B cell (primary cell): ENCODE data around the gene ADRM1. TPM values are rescaled to one million over a fixed set of nuclear protein-coding genes. Genes with fewer than 3 reads are reported as not detected.

ENCODE experiments used
- ATAC-seq: fragments of 200-7000 bp; cut with Tn5 transposase; one replicate; pipeline ENCODE4 v1.10.0; 2021; ENCODE audit warnings: low read depth, mild to moderate bottlenecking, moderate number of reproducible peaks, moderate library complexity
- CTCF ChIA-PET: fragments of 350-600 bp; sonication (Branson Sonifier 250); formaldehyde crosslinking; loops from one replicate; lab custom pipeline; 2021; ENCODE audit warnings: antibody characterized with exemption, inconsistent platforms; lab: Charles Lee
- POLR2A ChIA-PET: fragments of 350-600 bp; sonication (Branson Sonifier 250); formaldehyde crosslinking; loops from one replicate; lab custom pipeline; 2021; ENCODE audit warnings: antibody characterized with exemption; lab: Charles Lee
- DNase-seq: peaks from one replicate; pipeline ENCODE4 v3.0.0; 2013
- H2AFZ ChIP-seq: 2 replicates; pipeline ENCODE4 v1.6.1; 2012; ENCODE audit warnings: mild to moderate bottlenecking, low read depth, low read length; ENCODE audit not compliant: insufficient read depth, poor library complexity, severe bottlenecking
- H3K27ac ChIP-seq, 2 donors: 1 replicate in 1 of 2; 2 replicates in 1 of 2; pipeline ENCODE4 v1.5.1; 2012 to 2013; ENCODE audit warnings: low read length in 2 of 2, mild to moderate bottlenecking in 2 of 2, moderate library complexity in 1 of 2
- H3K27me3 ChIP-seq, 4 experiments: fragments of 200-600 bp in 1 of 4; sonication (generic) in 1 of 4; replicated peaks in 1 of 4; 1 replicate in 2 of 4; 2 replicates in 2 of 4; pipeline versions ENCODE4 v1.6.1 to v1.7.0; 2013 to 2016; ENCODE audit warnings: low read length in 3 of 4, mild to moderate bottlenecking in 2 of 4, mixed read lengths in 1 of 4, moderate library complexity in 1 of 4; ENCODE audit not compliant: insufficient read depth in 4 of 4, control insufficient read depth in 3 of 4; ENCODE audit errors: control extremely low read depth in 1 of 4
- H3K36me3 ChIP-seq, 2 experiments: replicated peaks in 1 of 2; 1 replicate in 1 of 2; 2 replicates in 1 of 2; pipeline versions ENCODE4 v1.6.1 to v1.7.1; 2013; ENCODE audit warnings: low read length in 1 of 2; ENCODE audit not compliant: insufficient read depth in 2 of 2, control insufficient read depth in 1 of 2; ENCODE audit errors: control extremely low read depth in 1 of 2, extremely low read depth in 1 of 2
- H3K4me1 ChIP-seq, 2 donors: fragments of 200-600 bp in 1 of 2; sonication (generic) in 1 of 2; 1 replicate in 1 of 2; 2 replicates in 1 of 2; pipeline versions ENCODE4 v1.5.1 to v1.6.1; 2013 to 2017; ENCODE audit warnings: low read length in 2 of 2; ENCODE audit not compliant: control insufficient read depth in 2 of 2, insufficient read depth in 2 of 2
- H3K4me2 ChIP-seq: replicated peaks from 2 replicates; pipeline ENCODE3; 2012; ENCODE audit warnings: mild to moderate bottlenecking, low read depth, low read length; ENCODE audit not compliant: poor library complexity, severe bottlenecking
- H3K4me3 ChIP-seq, 5 experiments: fragments of 200-600 bp in 1 of 5; sonication (generic) in 1 of 5; 1 replicate in 3 of 5; 2 replicates in 2 of 5; pipeline versions ENCODE4 v1.5.1 to v1.7.0; 2011 to 2016; ENCODE audit warnings: low read length in 4 of 5, mild to moderate bottlenecking in 4 of 5, low read depth in 2 of 5, control low read depth in 1 of 5, moderate library complexity in 1 of 5; ENCODE audit not compliant: insufficient read depth in 1 of 5; ENCODE audit errors: control extremely low read depth in 1 of 5, extremely low read depth in 1 of 5
- H3K79me2 ChIP-seq: fragments of 200-600 bp; sonication (generic); one replicate; pipeline ENCODE4 v1.6.0; 2016; ENCODE audit warnings: low read length; ENCODE audit not compliant: control insufficient read depth, insufficient read depth
- H3K9ac ChIP-seq: fragments of 200-600 bp; sonication (generic); 2 replicates; pipeline ENCODE4 v1.6.1; 2017; ENCODE audit warnings: mild to moderate bottlenecking, low read length, moderate library complexity
- H3K9me3 ChIP-seq, 3 donors: one replicate each; pipeline versions ENCODE4 v1.6.1 to v1.7.1; 2013; ENCODE audit warnings: low read length in 2 of 3; ENCODE audit not compliant: control insufficient read depth in 2 of 3, insufficient read depth in 1 of 3; ENCODE audit errors: control extremely low read depth in 1 of 3
- H4K20me1 ChIP-seq: 2 replicates; pipeline ENCODE4 v1.6.0; 2012; ENCODE audit warnings: mild to moderate bottlenecking, low read length; ENCODE audit not compliant: insufficient read depth, control insufficient read depth, poor library complexity, severe bottlenecking
- H3K27ac Mint-ChIP-seq: one replicate; pipeline ENCODE4 v1.8.0; 2021; ENCODE audit warnings: mixed read lengths
- H3K27me3 Mint-ChIP-seq: one replicate; pipeline ENCODE4 v1.8.0; 2021; ENCODE audit warnings: mixed read lengths
- H3K4me1 Mint-ChIP-seq: one replicate; pipeline ENCODE4 v1.8.0; 2021; ENCODE audit warnings: mixed read lengths
- H3K4me3 Mint-ChIP-seq: one replicate; pipeline ENCODE4 v1.8.0; 2021; ENCODE audit warnings: mixed read lengths
- H3K9me3 Mint-ChIP-seq: one replicate; pipeline ENCODE4 v1.8.0; 2022; ENCODE audit warnings: mixed read lengths; ENCODE audit not compliant: insufficient read depth
- CTCF ChIP-seq: fragments of 200-600 bp; IDR thresholded peaks from one replicate; pipeline ENCODE4 v1.8.0; 2022; ENCODE audit warnings: antibody characterized with exemption, mild to moderate bottlenecking
- EZH2 ChIP-seq: IDR thresholded peaks from 2 replicates; pipeline ENCODE4 v1.6.1; 2012; ENCODE audit warnings: borderline replicate concordance, low read depth, mild to moderate bottlenecking, moderate library complexity, low read length; ENCODE audit not compliant: insufficient read depth, poor library complexity, severe bottlenecking
- WGBS: methylation state at CpG from one replicate; pipeline ENCODE4 v1.1.5; 2013; ENCODE audit warnings: missing lambda C conversion rate; ENCODE audit not compliant: insufficient coverage; 5-methylcytosine and 5-hydroxymethylcytosine counted together
- intact Hi-C: fragments of 100-400 bp; cut with micrococcal nuclease; formaldehyde crosslinking; loops from one replicate; pipeline ENCODE4 v1.10.0; 2022
- polyA plus RNA-seq: library from polyadenylated mRNA; depleted of rRNA; stranded (reverse); fragments of >200 nt; gene quantifications from 2 replicates; pipeline ENCODE4 v1.2.3, GENCODE V29; 2012
- total RNA-seq, 2 donors: library from RNA; stranded (reverse); fragments of 120-200 nt in 1 of 2; gene quantifications; 1 replicate in 1 of 2; 2 replicates in 1 of 2; pipeline versions ENCODE4 v1.2.3 to v1.2.4, GENCODE V29; 2013 to 2022

ADRM1 gene
- total and polyA plus RNA-seq, 2 donors (not counting 1 experiment from before 2014, with no cell fraction given), result 73.9 to 87.2 TPM

DNA sequence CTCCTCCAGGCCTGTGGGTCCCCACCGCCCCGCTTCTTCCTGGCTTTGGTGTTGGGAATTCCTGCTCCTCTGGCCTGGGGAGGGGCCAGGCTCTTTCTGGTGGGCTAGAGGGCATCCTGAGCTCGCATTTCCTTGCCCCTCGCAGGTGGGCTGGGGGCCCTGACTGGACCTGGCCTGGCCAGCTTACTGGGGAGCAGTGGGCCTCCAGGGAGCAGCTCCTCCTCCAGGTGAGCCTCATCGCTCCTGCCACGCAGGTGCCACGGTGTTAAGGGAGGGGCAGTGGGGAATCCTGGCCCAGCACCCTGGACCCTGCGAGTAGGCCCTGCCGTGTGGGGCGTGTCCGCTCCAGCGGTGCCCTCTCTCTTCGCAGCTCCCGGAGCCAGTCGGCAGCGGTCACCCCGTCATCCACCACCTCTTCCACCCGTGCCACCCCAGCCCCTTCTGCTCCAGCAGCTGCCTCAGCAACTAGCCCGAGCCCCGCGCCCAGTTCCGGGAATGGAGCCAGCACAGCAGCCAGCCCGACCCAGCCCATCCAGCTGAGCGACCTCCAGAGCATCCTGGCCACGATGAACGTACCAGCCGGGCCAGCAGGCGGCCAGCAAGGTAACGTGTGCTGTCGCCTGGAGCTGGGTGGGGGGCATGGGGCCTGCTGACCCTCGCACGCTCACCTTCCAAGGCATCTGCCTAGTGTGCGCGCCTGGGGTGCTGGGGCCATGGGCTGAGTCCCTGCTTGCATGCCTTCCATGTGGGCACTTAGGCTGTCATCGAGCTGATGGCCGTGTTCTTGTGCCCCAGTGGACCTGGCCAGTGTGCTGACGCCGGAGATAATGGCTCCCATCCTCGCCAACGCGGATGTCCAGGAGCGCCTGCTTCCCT lies 4.7 kb downstream of the ADRM1 start:
- Histone ChIP-seq H3K9me3 (no peaks in the 10 kb centered on the region), H2AFZ (no peak overlapping the region), H3K4me2 (no peak overlapping the region), H3K4me1 (peaks cover 15 to 24% of the 10 kb centered on the region in 2 donors), H3K9ac (no peak overlapping the region), H4K20me1 (peaks cover 56% of the 10 kb centered on the region), H3K4me3 (no peak overlapping the region), H3K27ac (no peak overlapping the region), H3K36me3 (peaks cover 0 to 51% of the 10 kb centered on the region in 2 experiments), H3K79me2 (peaks cover 34% of the 10 kb centered on the region), H3K27me3 (no peaks in the 10 kb centered on the region)
- 98% methylated on average over 42 of the region's 42 CpGs for WGBS
- no peak for TF ChIP-seq CTCF
- no peak for TF ChIP-seq EZH2
- DNase-seq (no peak), ATAC-seq (no peak)
- H3K4me3 Mint-ChIP-seq, result no peak overlapping the region
- no peak overlapping the region for H3K27ac Mint-ChIP-seq
- ChIA-PET CTCF (interaction anchor here (1.0 to 1.6 kb wide), 2 partner anchors 10 to 75 kb away, joined by 3 to 8 read pairs; no protein-coding TSS in a partner anchor), POLR2A (interaction anchor here (0.6 kb wide), 1 partner anchor 92 kb away, joined by 5 read pairs; no protein-coding TSS in a partner anchor)
- no peaks in the 10 kb centered on the region for H3K27me3 Mint-ChIP-seq
- H3K9me3 Mint-ChIP-seq, result no peaks in the 10 kb centered on the region
- peaks cover 19% of the 10 kb centered on the region for H3K4me1 Mint-ChIP-seq
- intact Hi-C loops, result loop anchor here (10.0 kb wide), 1 partner anchor 337 kb away; the partner anchor contains the start of gene SLCO4A1
